Stimulated activated CD8-positive, alpha-beta memory T cell treated with anti-CD3 and anti-CD28 coated beads, Interleukin-7, amount 100 ng/mL, for 1 hour (primary cell): ENCODE measurements around the gene MAGEB10.
"Not testable (repeated sequence)": the region's sequence is repeated elsewhere in the genome, so short reads cannot be mapped to it uniquely, and the experiment has no call there.

Experiments
- DNase-seq, 2 donors: peaks; one replicate each; pipeline ENCODE4 v3.0.0-alpha.2; 2020; ENCODE audit warnings: low read depth in 2 of 2

The MAGEB10 gene, protein sequence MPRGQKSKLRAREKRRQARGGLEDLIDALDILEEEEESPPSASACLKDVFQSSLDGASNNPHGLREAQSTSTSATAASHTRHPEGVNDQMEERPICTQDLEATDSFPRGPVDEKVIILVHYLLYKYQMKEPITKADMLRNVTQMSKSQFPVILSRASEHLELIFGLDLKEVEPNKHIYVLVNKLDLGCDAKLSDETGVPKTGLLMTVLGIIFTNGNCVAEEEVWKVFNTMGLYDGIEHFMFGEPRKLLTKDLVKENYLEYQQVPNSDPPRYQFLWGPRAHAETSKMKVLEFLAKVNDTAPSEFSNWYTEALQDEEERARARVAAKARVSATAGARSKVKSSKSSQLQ

GRCh38 chrX:27807690-27808089, at the start of gene MAGEB10:
TSS of gene MAGEB10 (plus strand) at chrX:27807990. CDS start at chrX:27821307, 13,317 bp downstream.
- no peak for DNase-seq

GRCh38 chrX:27765718-27766117, 42.1 kb upstream of the MAGEB10 start:
- DNase-seq = no peak

DNA sequence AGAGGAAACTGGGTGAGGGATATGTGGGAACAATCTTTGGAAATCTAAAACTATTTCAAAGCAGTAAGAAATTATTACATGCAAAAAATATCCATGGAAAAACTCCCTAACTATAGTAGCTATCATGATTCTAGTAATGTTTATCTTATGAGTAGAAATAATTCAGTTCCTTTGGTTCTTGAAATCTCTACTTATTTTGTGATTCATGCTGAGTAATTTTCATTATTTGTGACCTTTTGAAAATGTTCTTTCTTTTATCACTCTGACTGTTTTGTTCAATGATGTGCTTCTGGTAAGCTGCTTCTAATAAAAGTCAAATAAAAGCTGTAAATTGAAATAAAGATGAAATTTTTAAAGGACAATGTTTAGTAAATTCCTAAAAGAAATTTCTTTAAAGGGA, 40.4 kb upstream of the MAGEB10 start:
- no peak for DNase-seq

DNA sequence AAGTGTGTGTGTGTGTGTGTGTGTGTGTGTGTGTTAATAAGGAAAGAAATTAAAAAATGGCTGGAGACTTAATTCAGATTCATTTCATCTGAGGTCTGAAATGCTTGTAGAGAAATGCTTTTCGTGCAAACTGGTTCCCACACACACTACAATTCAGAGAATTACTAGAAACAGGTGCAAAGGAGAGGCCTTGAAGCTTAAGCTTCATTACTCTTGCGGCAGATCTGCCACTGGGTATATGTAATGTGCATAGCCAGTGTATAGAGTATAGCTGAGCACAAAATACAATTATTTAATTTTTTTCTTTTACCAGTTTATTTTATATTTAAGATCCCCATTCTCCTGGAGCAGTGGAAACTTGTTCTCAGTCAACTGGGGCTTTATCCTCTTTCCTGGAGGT, 31.8 kb upstream of the MAGEB10 start:
- DNase-seq = no peak

DNA sequence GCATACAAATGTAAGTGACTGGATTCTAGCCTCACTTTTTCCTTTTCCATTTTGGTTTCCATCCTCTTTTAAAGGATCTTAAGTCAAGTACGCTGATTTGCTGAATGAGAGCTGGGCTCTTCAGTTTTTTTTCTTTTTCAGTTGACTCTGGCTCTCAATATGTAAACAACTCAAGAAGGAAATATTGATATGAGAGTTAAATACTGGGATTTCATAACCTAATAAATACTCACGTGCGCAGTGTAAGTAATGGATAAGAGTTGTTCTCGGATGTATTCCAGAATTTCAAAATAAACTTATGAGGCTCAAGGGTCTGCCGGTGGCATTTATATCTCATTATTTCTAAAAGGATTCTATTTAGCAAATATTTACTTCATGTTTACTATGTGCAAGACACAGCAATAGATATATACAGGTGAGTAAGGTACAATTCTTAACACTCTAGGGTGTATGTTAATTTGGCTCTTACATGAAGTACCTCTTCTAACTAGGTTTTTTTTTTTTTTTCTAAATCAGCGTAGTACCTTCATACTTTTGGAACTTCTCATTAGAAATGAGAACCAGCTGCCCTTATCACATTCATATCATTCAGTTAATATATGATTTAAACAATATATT, 11.0 kb upstream of the MAGEB10 start:
- DNase-seq = no peak

- no peak for DNase-seq
Observed at GRCh38 chrX:27797575-27797974, 10.2 kb upstream of the MAGEB10 start.

DNA sequence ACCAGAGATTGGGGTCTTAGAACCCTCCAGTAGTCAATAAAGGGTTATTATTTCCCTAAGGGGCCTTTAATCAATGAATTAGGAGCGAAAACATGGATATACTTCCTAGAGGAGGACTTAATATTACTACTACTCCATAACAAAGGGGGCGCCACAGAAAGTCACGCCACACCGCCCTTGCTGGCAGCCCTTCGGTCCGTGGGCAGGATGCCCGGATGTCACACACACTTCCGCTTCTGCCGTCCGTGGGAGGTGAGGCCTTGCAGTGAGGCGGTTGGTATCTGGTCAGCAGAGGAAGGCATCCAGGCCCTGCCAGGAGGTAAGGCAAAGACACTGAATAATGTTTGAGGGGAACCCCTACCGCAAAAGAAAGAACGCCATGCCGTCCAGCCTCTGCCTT, 436 bp downstream of the MAGEB10 start:
- DNase-seq = no peak

GRCh38 chrX:27808991-27809859, 1.4 kb downstream of the MAGEB10 start:
- not testable (repeated sequence) for DNase-seq

- DNase-seq = no peak
Observed at GRCh38 chrX:27815209-27815608, 7.4 kb downstream of the MAGEB10 start.

DNA sequence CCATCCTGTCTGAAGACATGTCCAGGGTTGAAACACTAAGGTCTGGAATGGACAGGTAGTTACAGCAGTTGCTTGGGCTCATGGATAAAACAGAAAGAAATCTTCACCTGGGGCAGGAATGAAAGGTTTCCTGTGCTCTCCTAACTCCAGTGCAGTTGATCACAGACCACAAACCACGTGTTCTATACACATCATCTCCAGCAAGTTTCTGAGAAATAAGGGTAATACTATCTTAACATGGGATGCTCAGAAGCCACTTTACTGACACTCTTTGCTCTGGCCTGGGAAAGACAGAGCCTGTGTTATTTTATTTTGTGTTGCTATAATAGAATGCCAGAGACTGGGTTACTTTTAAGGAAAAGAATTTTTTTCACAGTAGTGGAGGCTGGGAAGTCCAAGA, 16.0 kb downstream of the MAGEB10 start:
- DNase-seq = no peak

GRCh38 chrX:27838185-27838584, 30.4 kb downstream of the MAGEB10 start:
- no peak for DNase-seq

- no peak for DNase-seq
Observed at GRCh38 chrX:27840881-27841280, 33.1 kb downstream of the MAGEB10 start.

- no peak for DNase-seq
Observed at GRCh38 chrX:27842859-27843258, 35.1 kb downstream of the MAGEB10 start.

GRCh38 chrX:27860337-27860736, 52.5 kb downstream of the MAGEB10 start:
- no peak for DNase-seq

DNA sequence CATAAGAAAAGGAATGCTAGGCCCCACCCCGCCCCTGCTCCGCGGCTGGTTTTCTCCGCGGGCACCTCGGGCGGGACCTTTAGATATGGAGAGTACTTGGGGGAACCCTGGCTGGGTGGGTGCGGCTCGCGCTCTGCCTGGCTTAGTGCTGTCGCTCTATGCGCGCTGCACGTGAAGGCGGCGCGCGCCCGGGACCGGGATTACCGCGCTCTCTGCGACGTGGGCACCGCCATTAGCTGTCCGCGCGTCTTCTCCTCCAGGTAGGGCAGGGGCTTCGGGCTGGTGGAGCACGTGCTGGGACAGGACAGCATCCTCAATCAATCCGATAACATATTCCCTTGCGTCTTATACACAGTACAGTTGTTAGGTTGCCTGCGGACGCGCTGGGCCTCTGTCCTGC, 56.0 kb downstream of the MAGEB10 start:
- no peak for DNase-seq
